Transverse colon (tissue), 4 donors: ENCODE results near the gene MCM9. TPM values are rescaled to one million over a fixed set of nuclear protein-coding genes. Genes with fewer than 3 reads are reported as not detected.

Experiments used
- DNase-seq: peaks from one replicate; pipeline ENCODE4 v3.0.0-alpha.2; 2019
- H3K27ac ChIP-seq, 4 donors: fragments of 200-600 bp; sonication (generic); 2 replicates each; pipeline ENCODE4 v1.5.1; 2016 to 2018; ENCODE audit warnings: inconsistent platforms in 4 of 4
- H3K27me3 ChIP-seq: fragments of 200-600 bp; sonication (generic); 2 replicates; pipeline ENCODE4 v1.5.1; 2017; ENCODE audit warnings: inconsistent platforms
- H3K36me3 ChIP-seq, 4 donors: fragments of 200-600 bp; sonication (generic); 2 replicates each; pipeline ENCODE4 v1.5.1; 2017 to 2019; ENCODE audit warnings: inconsistent platforms in 4 of 4
- H3K4me1 ChIP-seq, 4 donors: fragments of 200-600 bp; sonication (generic); 2 replicates each; pipeline ENCODE4 v1.5.1; 2017 to 2020; ENCODE audit warnings: inconsistent platforms in 4 of 4
- H3K4me3 ChIP-seq, 4 donors: fragments of 200-600 bp; sonication (generic); 1 replicate in 1 of 4; 2 replicates in 3 of 4; pipeline versions ENCODE4 v1.5.1 to v1.6.1; 2017 to 2019; ENCODE audit warnings: inconsistent platforms in 4 of 4
- H3K9me3 ChIP-seq, 2 donors: fragments of 200-600 bp; sonication (generic); 2 replicates each; pipeline ENCODE4 v1.5.1; 2017 to 2019; ENCODE audit warnings: inconsistent platforms in 2 of 2
- CTCF ChIP-seq, 5 experiments: fragments of 200-600 bp in 3 of 5; fragments of 450-650 bp in 2 of 5; sonication (generic) in 3 of 5; IDR thresholded peaks; 1 replicate in 2 of 5; 2 replicates in 3 of 5; pipeline ENCODE4 v1.5.1; 2016 to 2017; ENCODE audit warnings: antibody characterized with exemption in 5 of 5, inconsistent platforms in 3 of 5, mild to moderate bottlenecking in 2 of 5, moderate library complexity in 1 of 5
- EP300 ChIP-seq: sonication (generic); formaldehyde crosslinking; IDR thresholded peaks from one replicate; pipeline ENCODE4 v1.6.1; 2017; ENCODE audit warnings: antibody characterized with exemption, low read depth
- POLR2A ChIP-seq: fragments of 450-650 bp; IDR thresholded peaks from one replicate; pipeline ENCODE4 v1.6.1; 2016; ENCODE audit warnings: antibody characterized with exemption, mild to moderate bottlenecking, moderate library complexity
- POLR2AphosphoS5 ChIP-seq, 3 donors: sonication (generic); formaldehyde crosslinking; IDR thresholded peaks; one replicate each; pipeline ENCODE4 v1.6.1; 2016; ENCODE audit warnings: antibody characterized with exemption in 3 of 3
- WGBS, 2 donors: methylation state at CpG; one replicate each; pipeline ENCODE4 v1.1.5; 2018; ENCODE audit warnings: low coverage in 1 of 2; 5-methylcytosine and 5-hydroxymethylcytosine counted together
- in situ Hi-C, 4 donors: fragments of 200-750 bp; cut with MboI; loops; one replicate each; pipeline versions ENCODE4 v1.15.0 to v1.15.1; 2017; ENCODE audit warnings: low sequenced_read_pairs in 3 of 4, low pct_ligation_motif_present in 1 of 4, low pct_unique_long_range_greater_than_20kb in 1 of 4
- intact Hi-C: fragments of 100-400 bp; cut with DNase I; formaldehyde crosslinking; loops from one replicate; pipeline ENCODE4 v1.15.1; 2023; ENCODE audit warnings: low total_unique reads
- total RNA-seq, 4 donors: library from RNA; depleted of rRNA; stranded (reverse); fragments of >200 nt; gene quantifications; one replicate each; pipeline ENCODE4 v1.1.0, GENCODE V29; 2016

MCM9 gene
- total RNA-seq, 4 donors from 2014 or later: 5.2 to 27.6 (median 19.0) TPM

GRCh38 chr6:118876198-118876597, 58.8 kb downstream of the MCM9 start:
- no peak for DNase-seq
- no peak for TF ChIP-seq POLR2AphosphoS5 (IDR thresholded peaks at IDR 0.05)
- H3K27me3 ChIP-seq: no peaks in the 10 kb centered on the region
- no peaks in the 10 kb centered on the region for H3K4me1 ChIP-seq
- H3K4me3 ChIP-seq: no peak overlapping the region
- 81 to 92% methylated on average over 1 of the region's 1 CpG for WGBS, 2 donors
- in situ Hi-C loops (no loop called here), intact Hi-C loops (no loop called here)
- H3K9me3 ChIP-seq: no peaks in the 10 kb centered on the region
- H3K36me3 ChIP-seq: no peaks in the 10 kb centered on the region
- no peak overlapping the region for H3K27ac ChIP-seq

- TF ChIP-seq CTCF (IDR thresholded peaks at IDR 0.05) (no peak), POLR2AphosphoS5 (IDR thresholded peaks at IDR 0.05) (no peak), POLR2A (no peak), EP300 (no peak)
- intact Hi-C loops (no loop called here), in situ Hi-C loops (no loop called here)
- Histone ChIP-seq H3K9me3 (no peaks in the 10 kb centered on the region), H3K4me1 (no peaks in the 10 kb centered on the region), H3K36me3 (no peaks in the 10 kb centered on the region), H3K27ac (no peak overlapping the region), H3K27me3 (no peaks in the 10 kb centered on the region), H3K4me3 (no peak overlapping the region)
- 31 to 40% methylated on average over 1 to 2 of the region's 2 CpGs for WGBS, 2 donors
- DNase-seq: no peak
Measured at GRCh38 chr6:118875672-118876071, 59.3 kb downstream of the MCM9 start.

GRCh38 chr6:118873239-118873638, 61.7 kb downstream of the MCM9 start:
- Histone ChIP-seq H3K27me3 (no peaks in the 10 kb centered on the region), H3K36me3 (no peaks in the 10 kb centered on the region), H3K27ac (no peak overlapping the region), H3K4me3 (no peak overlapping the region), H3K4me1 (no peaks in the 10 kb centered on the region), H3K9me3 (peaks cover 0 to 3% of the 10 kb centered on the region in 2 donors)
- no peak for TF ChIP-seq POLR2AphosphoS5 (IDR thresholded peaks at IDR 0.05)
- TF ChIP-seq POLR2A: no peak
- no peak for TF ChIP-seq EP300
- no peak for TF ChIP-seq CTCF (IDR thresholded peaks at IDR 0.05)
- intact Hi-C loops: no loop called here
- in situ Hi-C loops: no loop called here
- WGBS, 2 donors: 55 to 79% methylated on average over 2 of the region's 2 CpGs
- no peak for DNase-seq

- in situ Hi-C loops: no loop called here
- intact Hi-C loops: no loop called here
- Histone ChIP-seq H3K4me1 (no peaks in the 10 kb centered on the region), H3K4me3 (no peak overlapping the region), H3K27me3 (no peaks in the 10 kb centered on the region), H3K27ac (no peak overlapping the region), H3K36me3 (no peaks in the 10 kb centered on the region), H3K9me3 (peaks cover 0 to 3% of the 10 kb centered on the region in 2 donors)
- DNase-seq: no peak
- TF ChIP-seq POLR2AphosphoS5 (IDR thresholded peaks at IDR 0.05) (no peak), POLR2A (no peak), CTCF (IDR thresholded peaks at IDR 0.05) (no peak), EP300 (no peak)
- 88 to 94% methylated on average over 2 of the region's 2 CpGs for WGBS, 2 donors
Measured at GRCh38 chr6:118872726-118873125, 62.2 kb downstream of the MCM9 start.

GRCh38 chr6:118872318-118872717, 62.6 kb downstream of the MCM9 start:
- H3K27ac ChIP-seq: no peak overlapping the region
- H3K4me1 ChIP-seq: no peaks in the 10 kb centered on the region
- in situ Hi-C loops: no loop called here
- H3K36me3 ChIP-seq: no peaks in the 10 kb centered on the region
- intact Hi-C loops: no loop called here
- H3K27me3 ChIP-seq: no peaks in the 10 kb centered on the region
- no peak for DNase-seq
- H3K4me3 ChIP-seq: no peak overlapping the region
- peaks cover 0 to 3% of the 10 kb centered on the region in 2 donors for H3K9me3 ChIP-seq
- no peak for TF ChIP-seq POLR2A
- no peak for TF ChIP-seq EP300
- TF ChIP-seq CTCF (IDR thresholded peaks at IDR 0.05): no peak
- TF ChIP-seq POLR2AphosphoS5 (IDR thresholded peaks at IDR 0.05): no peak
